GM13977 (cell line): Measurements from ENCODE around the gene ZNF469.

Experiments
- DNase-seq: peaks from one replicate; pipeline ENCODE4 v3.0.0; 2012; ENCODE audit warnings: low spot score
- in situ Hi-C: fragments of 300-500 bp; cut with MboI; formaldehyde crosslinking; loops from one replicate; pipeline ENCODE4 v1.12.0; 2022; ENCODE audit warnings: low sequenced_read_pairs, low pct_unique_long_range_greater_than_20kb, mixed read lengths, inconsistent platforms; ENCODE audit not compliant: unreplicated experiment
- TF ChIP-seq, protein P1 (sequence below): IDR thresholded peaks from 2 replicates; pipeline ENCODE4 v1.5.1; 2012; ENCODE audit warnings: mild to moderate bottlenecking, control low read depth; ENCODE audit not compliant: insufficient read depth; ENCODE audit errors: extremely low read depth, missing control alignments

ZNF469 gene

DNA sequence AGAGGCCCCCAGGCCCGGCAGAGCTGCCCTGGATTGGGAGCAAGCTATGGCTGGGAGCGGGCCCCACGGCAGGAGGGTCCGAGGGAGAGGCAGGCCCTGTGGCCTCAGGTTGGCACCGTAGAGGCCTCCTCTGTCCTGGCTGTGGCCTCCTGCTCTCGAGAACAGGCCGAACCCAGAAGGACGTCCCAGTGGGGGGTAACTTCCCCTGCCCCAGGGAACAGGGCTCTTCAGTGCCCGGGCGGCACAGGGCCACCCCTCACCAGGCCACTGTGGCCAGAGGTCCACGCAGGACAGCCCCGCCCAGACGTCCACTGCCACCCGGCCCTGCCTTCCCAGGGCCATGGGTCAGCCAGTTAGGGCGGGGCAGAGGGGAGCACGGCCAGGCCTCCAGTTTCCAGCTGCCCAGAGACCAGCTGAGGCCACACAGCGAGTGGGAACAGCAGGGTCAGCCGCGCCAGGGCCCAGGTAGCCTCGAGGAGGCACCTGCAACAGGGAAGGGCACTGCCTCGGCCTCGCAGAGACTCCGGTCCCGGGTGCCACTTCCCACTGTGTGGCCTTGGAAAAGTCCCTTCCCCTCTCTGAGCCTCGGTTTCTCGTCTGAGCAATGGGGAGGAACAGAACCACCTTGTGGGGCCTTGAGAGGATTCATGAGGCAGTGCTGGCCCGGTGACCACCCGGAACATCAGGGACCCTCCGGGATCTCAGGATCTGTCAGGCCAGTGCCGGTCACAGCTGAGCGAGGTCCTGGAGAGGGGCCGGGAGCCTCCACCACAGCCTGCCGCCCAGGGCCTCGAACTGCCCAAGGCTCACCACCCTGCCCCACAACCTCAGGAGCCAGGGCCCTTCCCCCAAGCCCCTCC lies 32.0 kb downstream of the ZNF469 start:
- no peak for DNase-seq
- in situ Hi-C loops: no loop called here
- TF ChIP-seq, protein P1, sequence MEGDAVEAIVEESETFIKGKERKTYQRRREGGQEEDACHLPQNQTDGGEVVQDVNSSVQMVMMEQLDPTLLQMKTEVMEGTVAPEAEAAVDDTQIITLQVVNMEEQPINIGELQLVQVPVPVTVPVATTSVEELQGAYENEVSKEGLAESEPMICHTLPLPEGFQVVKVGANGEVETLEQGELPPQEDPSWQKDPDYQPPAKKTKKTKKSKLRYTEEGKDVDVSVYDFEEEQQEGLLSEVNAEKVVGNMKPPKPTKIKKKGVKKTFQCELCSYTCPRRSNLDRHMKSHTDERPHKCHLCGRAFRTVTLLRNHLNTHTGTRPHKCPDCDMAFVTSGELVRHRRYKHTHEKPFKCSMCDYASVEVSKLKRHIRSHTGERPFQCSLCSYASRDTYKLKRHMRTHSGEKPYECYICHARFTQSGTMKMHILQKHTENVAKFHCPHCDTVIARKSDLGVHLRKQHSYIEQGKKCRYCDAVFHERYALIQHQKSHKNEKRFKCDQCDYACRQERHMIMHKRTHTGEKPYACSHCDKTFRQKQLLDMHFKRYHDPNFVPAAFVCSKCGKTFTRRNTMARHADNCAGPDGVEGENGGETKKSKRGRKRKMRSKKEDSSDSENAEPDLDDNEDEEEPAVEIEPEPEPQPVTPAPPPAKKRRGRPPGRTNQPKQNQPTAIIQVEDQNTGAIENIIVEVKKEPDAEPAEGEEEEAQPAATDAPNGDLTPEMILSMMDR: no peak

GRCh38 chr16:88415381-88415705 lies 32.6 kb downstream of the ZNF469 start:
- in situ Hi-C loops: no loop called here
- DNase-seq: no peak
- TF ChIP-seq, protein P1: no peak

DNA sequence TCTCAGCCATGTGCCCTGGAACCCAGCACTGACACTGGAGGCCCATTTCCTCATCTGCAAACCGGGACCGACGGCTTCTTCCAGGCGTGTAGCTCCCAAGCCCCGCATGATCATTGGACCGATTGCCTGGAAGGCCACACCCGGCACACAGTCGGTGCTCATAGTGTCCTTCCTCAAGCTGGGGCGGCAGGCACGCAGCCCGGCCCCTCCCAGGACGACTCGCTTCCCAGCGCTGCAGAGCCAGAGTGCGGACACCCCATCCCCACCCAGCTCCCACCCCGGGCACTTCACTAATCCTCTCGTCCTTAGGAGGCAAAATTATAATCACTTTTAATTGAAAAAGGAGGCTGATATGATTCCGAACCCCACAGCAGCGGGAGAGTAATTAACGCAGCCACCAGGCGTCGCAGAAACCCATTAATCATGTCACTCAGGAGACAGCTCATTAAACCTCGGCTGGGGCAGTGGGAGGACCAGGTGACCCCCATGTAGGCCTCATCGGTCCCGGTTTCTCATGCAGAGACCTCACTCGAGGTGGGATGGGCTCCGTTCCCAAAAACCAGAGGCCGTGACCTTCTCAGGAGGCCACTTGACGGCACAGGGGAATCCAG lies 33.1 kb downstream of the ZNF469 start:
- in situ Hi-C loops: no loop called here
- TF ChIP-seq, protein P1: no peak
- no peak for DNase-seq

GRCh38 chr16:88416686-88417085 lies 33.9 kb downstream of the ZNF469 start:
- no peak for DNase-seq
- TF ChIP-seq, protein P1: no peak
- in situ Hi-C loops: no loop called here

DNA sequence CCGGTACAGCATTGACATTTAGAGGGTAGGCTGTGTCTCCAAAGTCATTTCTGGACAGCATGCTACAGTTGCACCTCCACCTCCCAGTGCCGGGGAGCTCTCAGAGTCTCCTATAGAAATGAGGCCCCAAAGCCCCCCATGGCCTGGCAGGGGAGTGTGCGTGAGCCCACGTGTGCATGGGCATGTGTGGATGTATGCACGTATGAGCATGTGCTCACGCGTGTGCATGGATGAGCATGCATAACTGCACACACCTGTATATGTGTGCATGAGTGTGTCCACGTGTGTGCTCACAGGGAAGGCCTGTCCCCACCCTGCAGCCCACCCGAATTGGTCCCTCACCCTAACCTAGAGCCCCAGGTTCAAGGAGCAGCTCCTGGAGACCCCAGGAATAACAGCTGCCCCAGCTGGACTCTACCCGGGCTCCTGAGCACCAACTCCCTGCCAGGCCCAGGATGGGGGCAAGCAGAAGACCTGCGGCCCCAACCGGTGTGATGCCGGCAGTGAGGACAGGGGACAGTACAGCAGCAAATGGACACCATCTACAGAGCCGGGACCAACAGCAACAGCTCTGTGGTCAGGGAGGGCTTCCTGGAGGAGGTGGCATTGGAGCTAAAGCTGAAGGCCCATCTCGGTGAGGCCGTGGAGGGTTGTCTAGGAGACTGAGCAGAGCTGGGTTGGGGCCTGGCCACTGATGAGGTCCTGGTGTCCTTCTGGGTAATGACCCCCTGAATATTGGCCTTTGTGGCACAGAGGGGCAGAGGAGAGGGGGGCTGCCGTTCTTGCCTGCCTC lies 35.1 kb downstream of the ZNF469 start:
- in situ Hi-C loops: no loop called here
- DNase-seq: no peak
- TF ChIP-seq, protein P1: no peak

GRCh38 chr16:88418869-88419268 lies 36.1 kb downstream of the ZNF469 start:
- in situ Hi-C loops: no loop called here
- TF ChIP-seq, protein P1: no peak
- no peak for DNase-seq
